Measurements from ENCODE around the gene HMOX2. TPM values are rescaled to one million over a fixed set of nuclear protein-coding genes. Genes with fewer than 3 reads are reported as not detected.
A peak's percentile ranks its signal among the peaks of the same experiment; 100 is the strongest.

HMOX2 gene
- total and polyA plus RNA-seq, 3 experiments from 2014 or later: 87.5 to 178 (median 95.2) TPM

DNA sequence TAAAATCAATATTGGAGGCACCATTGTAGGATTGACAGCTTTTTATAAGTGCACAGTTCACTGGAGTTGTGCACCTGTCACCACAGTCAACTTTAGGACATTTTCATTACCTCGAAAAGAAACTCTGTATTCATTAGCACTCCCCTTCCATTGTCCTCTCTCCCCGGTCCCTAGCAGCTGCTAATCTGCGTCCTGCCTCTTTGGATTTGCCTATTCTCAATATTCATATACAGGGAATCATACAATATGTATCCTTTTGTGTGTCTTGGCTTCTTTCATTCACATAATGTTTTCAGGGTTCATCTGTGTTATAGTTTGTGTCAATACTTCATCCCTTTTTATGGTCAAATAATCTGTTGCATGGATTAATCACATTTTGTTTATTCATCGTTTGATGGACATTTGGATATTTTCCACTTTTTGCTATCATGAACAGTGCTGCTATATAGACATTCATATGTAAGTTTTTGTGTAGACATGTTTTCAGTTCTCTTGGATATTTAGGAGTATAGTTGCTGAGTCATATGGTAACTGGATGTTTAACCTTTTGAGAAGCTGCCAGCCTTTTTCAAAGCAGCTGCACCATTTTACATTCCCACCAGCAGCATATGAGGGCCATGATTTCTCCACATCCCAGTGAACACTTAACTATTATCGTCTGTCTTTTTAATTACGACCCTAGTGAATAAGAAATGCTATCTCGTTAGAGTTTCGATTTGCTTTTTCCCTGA is 40.7 kb upstream of the HMOX2 start:
- peaks cover 13 to 17% (median 16%) of the 10 kb centered on the region in 3 donors for H3K4me1 Mint-ChIP-seq
- Histone ChIP-seq H3K4me3 (ENCODE audit: low read length) (no peak overlapping the region), H3K36me3 (ENCODE audit: insufficient read depth, low read length) (peaks cover 41% of the 10 kb centered on the region), H3K27ac (ENCODE audit: low read depth, low read length) (no peak overlapping the region), H3K27me3 (ENCODE audit: insufficient read depth, low read length, poor library complexity, severe bottlenecking) (no peaks in the 10 kb centered on the region), H3K4me1 (ENCODE audit: insufficient read depth, low read length) (no peaks in the 10 kb centered on the region), H3K9me3 (ENCODE audit: low read length) (no peaks in the 10 kb centered on the region)
- no peaks in the 10 kb centered on the region for H3K9me3 Mint-ChIP-seq
- H3K4me3 Mint-ChIP-seq: no peak overlapping the region
- ChIA-PET CTCF (interaction anchor here (1.3 kb wide), 1 partner anchor 24 kb away, joined by 3 read pairs; no protein-coding TSS in a partner anchor), POLR2A (no interaction called here)
- peaks cover 5 to 69% (median 19%) of the 10 kb centered on the region in 3 donors for H3K36me3 Mint-ChIP-seq
- H3K27ac Mint-ChIP-seq: peak overlapping the region in 2 of 8 donors; percentile 40 to 60
- no peaks in the 10 kb centered on the region for H3K27me3 Mint-ChIP-seq
- no peak for DNase-seq

GRCh38 chr16:4437366-4437765 is 38.8 kb upstream of the HMOX2 start:
- ChIA-PET CTCF (interaction anchor here (2.6 kb wide), 1 partner anchor 35 kb away, joined by 8 read pairs; no protein-coding TSS in a partner anchor), POLR2A (no interaction called here)
- H3K27ac ChIP-seq (ENCODE audit: low read depth, low read length): no peak overlapping the region
- no peaks in the 10 kb centered on the region for H3K4me1 ChIP-seq (ENCODE audit: insufficient read depth, low read length)
- Mint-ChIP-seq H3K27me3 (no peaks in the 10 kb centered on the region), H3K9me3 (no peaks in the 10 kb centered on the region), H3K4me1 (peaks cover 8 to 17% (median 16%) of the 10 kb centered on the region in 3 donors), H3K27ac (no peak overlapping the region), H3K36me3 (peaks cover 7 to 76% (median 30%) of the 10 kb centered on the region in 3 donors), H3K4me3 (no peak overlapping the region)
- peaks cover 53% of the 10 kb centered on the region for H3K36me3 ChIP-seq (ENCODE audit: insufficient read depth, low read length)
- H3K9me3 ChIP-seq (ENCODE audit: low read length): no peaks in the 10 kb centered on the region
- H3K27me3 ChIP-seq (ENCODE audit: insufficient read depth, low read length, poor library complexity, severe bottlenecking): no peaks in the 10 kb centered on the region
- no peak for DNase-seq
- H3K4me3 ChIP-seq (ENCODE audit: low read length): no peak overlapping the region

DNA sequence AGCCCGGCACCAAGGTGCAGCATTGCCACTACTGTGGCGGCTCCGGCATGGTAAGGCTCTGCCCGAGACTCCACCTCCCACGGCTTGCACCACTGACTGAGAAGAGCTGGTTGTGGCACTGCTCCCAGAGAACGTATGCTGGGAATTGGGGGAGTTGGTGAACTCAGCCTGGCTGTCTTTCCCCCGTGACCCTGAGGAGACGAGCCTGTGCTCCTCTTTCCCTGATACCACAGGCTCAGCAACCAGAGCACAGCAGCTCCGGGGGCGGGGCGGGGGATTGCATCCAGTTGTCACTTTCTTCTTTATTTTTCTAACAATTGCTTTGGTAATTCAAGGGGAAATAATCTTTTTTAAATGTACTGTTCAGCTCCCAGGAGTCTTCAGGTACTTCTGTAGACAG is 33.8 kb upstream of the HMOX2 start:
- CTCF ChIA-PET: no interaction called here
- H3K27ac Mint-ChIP-seq: no peak overlapping the region

GRCh38 chr16:4443271-4443670 is 32.9 kb upstream of the HMOX2 start:
- no peaks in the 10 kb centered on the region for H3K27me3 Mint-ChIP-seq
- no peaks in the 10 kb centered on the region for H3K9me3 Mint-ChIP-seq
- Histone ChIP-seq H3K4me1 (ENCODE audit: insufficient read depth, low read length) (no peaks in the 10 kb centered on the region), H3K36me3 (ENCODE audit: insufficient read depth, low read length) (peaks cover 40% of the 10 kb centered on the region), H3K4me3 (ENCODE audit: low read length) (no peak overlapping the region), H3K9me3 (ENCODE audit: low read length) (no peaks in the 10 kb centered on the region), H3K27me3 (ENCODE audit: insufficient read depth, low read length, poor library complexity, severe bottlenecking) (no peaks in the 10 kb centered on the region), H3K27ac (ENCODE audit: low read depth, low read length) (no peak overlapping the region)
- ChIA-PET CTCF (no interaction called here), POLR2A (no interaction called here)
- no peak for DNase-seq
- H3K4me3 Mint-ChIP-seq: no peak overlapping the region
- H3K4me1 Mint-ChIP-seq: peaks cover 0 to 9% (median 8%) of the 10 kb centered on the region in 3 donors
- peak overlapping the region in 2 of 8 donors; percentile 51 to 66 for H3K27ac Mint-ChIP-seq
- peaks cover 11 to 85% (median 32%) of the 10 kb centered on the region in 3 donors for H3K36me3 Mint-ChIP-seq

More for the DNA sequence above, 33.8 kb upstream of the HMOX2 start:
- Mint-ChIP-seq H3K9me3 (no peaks in the 10 kb centered on the region), H3K27me3 (no peaks in the 10 kb centered on the region), H3K4me1 (peaks cover 0 to 9% (median 8%) of the 10 kb centered on the region in 3 donors), H3K4me3 (no peak overlapping the region), H3K36me3 (peaks cover 11 to 87% (median 33%) of the 10 kb centered on the region in 3 donors)
- no peaks in the 10 kb centered on the region for H3K27me3 ChIP-seq (ENCODE audit: insufficient read depth, low read length, poor library complexity, severe bottlenecking)
- POLR2A ChIA-PET: no interaction called here
- H3K27ac ChIP-seq (ENCODE audit: low read depth, low read length): no peak overlapping the region
- H3K36me3 ChIP-seq (ENCODE audit: insufficient read depth, low read length): peaks cover 44% of the 10 kb centered on the region
- H3K4me1 ChIP-seq (ENCODE audit: insufficient read depth, low read length): no peaks in the 10 kb centered on the region
- DNase-seq: no peak
- H3K9me3 ChIP-seq (ENCODE audit: low read length): no peaks in the 10 kb centered on the region
- no peak overlapping the region for H3K4me3 ChIP-seq (ENCODE audit: low read length)

- POLR2A ChIA-PET: no interaction called here
Observed at GRCh38 chr16:4443986-4444385, 32.2 kb upstream of the HMOX2 start.

DNA sequence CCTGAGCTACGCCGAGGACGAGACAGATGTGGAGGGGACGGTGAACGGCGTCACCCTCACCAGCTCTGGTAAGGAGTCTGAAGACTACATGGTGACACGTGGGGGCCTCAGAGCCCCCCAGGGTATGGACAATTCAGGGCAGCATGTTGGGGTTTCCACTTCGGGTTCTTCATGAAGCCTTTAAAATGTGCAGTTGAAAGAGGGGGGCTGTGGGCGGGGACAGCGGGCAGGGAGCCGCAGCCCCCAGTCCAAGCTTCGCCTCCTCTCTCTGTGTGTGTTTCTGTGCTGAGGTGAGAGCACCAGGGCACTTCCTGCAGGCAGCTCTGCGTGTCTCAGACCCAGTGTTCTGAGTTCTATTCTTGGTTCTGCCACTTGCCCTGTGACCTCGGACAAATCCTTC is 25.8 kb upstream of the HMOX2 start:
- H3K27me3 Mint-ChIP-seq: no peaks in the 10 kb centered on the region
- H3K27ac Mint-ChIP-seq: no peak overlapping the region
- POLR2A ChIA-PET: no interaction called here

More at GRCh38 chr16:4443986-4444385, 32.2 kb upstream of the HMOX2 start:
- peaks cover 11 to 87% (median 32%) of the 10 kb centered on the region in 3 donors for H3K36me3 Mint-ChIP-seq
- CTCF ChIA-PET: no interaction called here
- H3K27ac Mint-ChIP-seq: peak overlapping the region in 1 of 8 donors; percentile 54
- H3K4me3 ChIP-seq (ENCODE audit: low read length): no peak overlapping the region
- no peak overlapping the region for H3K27ac ChIP-seq (ENCODE audit: low read depth, low read length)
- H3K9me3 ChIP-seq (ENCODE audit: low read length): no peaks in the 10 kb centered on the region
- peaks cover 45% of the 10 kb centered on the region for H3K36me3 ChIP-seq (ENCODE audit: insufficient read depth, low read length)
- peaks cover 0 to 9% (median 8%) of the 10 kb centered on the region in 3 donors for H3K4me1 Mint-ChIP-seq
- no peak overlapping the region for H3K4me3 Mint-ChIP-seq
- no peak for DNase-seq
- no peaks in the 10 kb centered on the region for H3K27me3 ChIP-seq (ENCODE audit: insufficient read depth, low read length, poor library complexity, severe bottlenecking)
- no peaks in the 10 kb centered on the region for H3K9me3 Mint-ChIP-seq
- no peaks in the 10 kb centered on the region for H3K4me1 ChIP-seq (ENCODE audit: insufficient read depth, low read length)
- no peaks in the 10 kb centered on the region for H3K27me3 Mint-ChIP-seq

GRCh38 chr16:4450931-4451519 is 25.2 kb upstream of the HMOX2 start:
- Mint-ChIP-seq H3K4me3 (no peak overlapping the region), H3K4me1 (peaks cover 0 to 2% (median 0%) of the 10 kb centered on the region in 3 donors), H3K36me3 (peaks cover 0 to 86% (median 4%) of the 10 kb centered on the region in 3 donors), H3K27ac (peak overlapping the region in 1 of 8 donors; percentile 47), H3K9me3 (no peaks in the 10 kb centered on the region), H3K27me3 (no peaks in the 10 kb centered on the region)
- DNase-seq: no peak
- POLR2A ChIA-PET: no interaction called here
- Histone ChIP-seq H3K4me1 (ENCODE audit: insufficient read depth, low read length) (no peaks in the 10 kb centered on the region), H3K27ac (ENCODE audit: low read depth, low read length) (no peak overlapping the region), H3K4me3 (ENCODE audit: low read length) (no peak overlapping the region), H3K36me3 (ENCODE audit: insufficient read depth, low read length) (peaks cover 43% of the 10 kb centered on the region), H3K9me3 (ENCODE audit: low read length) (no peaks in the 10 kb centered on the region), H3K27me3 (ENCODE audit: insufficient read depth, low read length, poor library complexity, severe bottlenecking) (no peaks in the 10 kb centered on the region)
- CTCF ChIA-PET: interaction anchor here (0.6 kb wide), 1 partner anchor 12 kb away, joined by 4 read pairs; no protein-coding TSS in a partner anchor

More for the DNA sequence above, 25.8 kb upstream of the HMOX2 start:
- H3K4me3 Mint-ChIP-seq: no peak overlapping the region
- no peaks in the 10 kb centered on the region for H3K9me3 ChIP-seq (ENCODE audit: low read length)
- no peaks in the 10 kb centered on the region for H3K27me3 ChIP-seq (ENCODE audit: insufficient read depth, low read length, poor library complexity, severe bottlenecking)
- H3K36me3 Mint-ChIP-seq: peaks cover 0 to 86% (median 4%) of the 10 kb centered on the region in 3 donors
- H3K9me3 Mint-ChIP-seq: no peaks in the 10 kb centered on the region
- peaks cover 0 to 2% (median 0%) of the 10 kb centered on the region in 3 donors for H3K4me1 Mint-ChIP-seq
- no peaks in the 10 kb centered on the region for H3K4me1 ChIP-seq (ENCODE audit: insufficient read depth, low read length)
- H3K4me3 ChIP-seq (ENCODE audit: low read length): no peak overlapping the region
- CTCF ChIA-PET: interaction anchor here (1.0 kb wide), 1 partner anchor 27 kb away, joined by 3 read pairs; no protein-coding TSS in a partner anchor
- peaks cover 37% of the 10 kb centered on the region for H3K36me3 ChIP-seq (ENCODE audit: insufficient read depth, low read length)
- no peak for DNase-seq
- no peak overlapping the region for H3K27ac ChIP-seq (ENCODE audit: low read depth, low read length)

DNA sequence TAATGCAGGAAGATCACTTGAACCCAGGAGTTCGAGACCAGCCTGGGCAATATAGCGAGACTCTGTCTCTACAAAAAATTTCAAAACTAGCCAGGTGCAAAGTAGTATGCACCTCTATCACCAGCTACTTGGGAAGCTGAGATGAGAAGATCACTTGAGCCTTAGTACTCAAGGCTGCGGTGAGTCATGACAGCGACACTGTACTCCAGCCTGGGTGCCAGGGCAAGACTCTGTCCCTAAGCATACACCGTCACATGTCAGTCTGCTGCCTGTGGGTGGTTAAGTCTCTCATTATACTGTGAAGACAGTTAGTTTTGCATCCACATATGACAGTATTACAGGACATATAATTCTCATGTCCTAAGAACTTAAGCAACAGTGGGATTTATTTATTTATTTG is 23.5 kb upstream of the HMOX2 start:
- DNase-seq: no peak
- Histone ChIP-seq H3K27me3 (ENCODE audit: insufficient read depth, low read length, poor library complexity, severe bottlenecking) (no peaks in the 10 kb centered on the region), H3K4me1 (ENCODE audit: insufficient read depth, low read length) (no peaks in the 10 kb centered on the region), H3K4me3 (ENCODE audit: low read length) (no peak overlapping the region), H3K9me3 (ENCODE audit: low read length) (no peaks in the 10 kb centered on the region), H3K27ac (ENCODE audit: low read depth, low read length) (no peak overlapping the region), H3K36me3 (ENCODE audit: insufficient read depth, low read length) (peaks cover 55% of the 10 kb centered on the region)
- POLR2A ChIA-PET: interaction anchor here (0.5 to 1.5 kb wide), 2 partner anchors 10 to 35 kb away, joined by 3 to 10 read pairs; no protein-coding TSS in a partner anchor
- peaks cover 0 to 4% (median 3%) of the 10 kb centered on the region in 3 donors for H3K4me1 Mint-ChIP-seq
- peaks cover 0 to 84% (median 0%) of the 10 kb centered on the region in 3 donors for H3K36me3 Mint-ChIP-seq
- no peaks in the 10 kb centered on the region for H3K9me3 Mint-ChIP-seq
- H3K27me3 Mint-ChIP-seq: no peaks in the 10 kb centered on the region
- H3K27ac Mint-ChIP-seq: peak overlapping the region in 2 of 8 donors; percentile 12 to 15
- CTCF ChIA-PET: interaction anchor here (1.0 to 1.2 kb wide), 3 partner anchors 13 to 130 kb away, joined by 3 read pairs; no protein-coding TSS in a partner anchor
- no peak overlapping the region for H3K4me3 Mint-ChIP-seq
